HCT116 (cell line): Measurements from ENCODE around the gene EVC.

Experiments
- CBX3 ChIP-seq: IDR thresholded peaks from 2 replicates; pipeline ENCODE4 v1.6.1; 2012; ENCODE audit warnings: low read depth
- EZH2 ChIP-seq: fragments of 200-600 bp; sonication (generic); IDR thresholded peaks from 2 replicates; pipeline ENCODE4 v1.6.1; 2017; ENCODE audit warnings: antibody characterized with exemption, mixed run types
- JUND ChIP-seq: IDR thresholded peaks from 2 replicates; pipeline ENCODE4 v1.6.1; 2012
- POLR2AphosphoS5 ChIP-seq: IDR thresholded peaks from 2 replicates; pipeline ENCODE4 v1.6.1; 2011; ENCODE audit warnings: mild to moderate bottlenecking, low read depth, low read length, moderate library complexity
- SP1 ChIP-seq: IDR thresholded peaks from 2 replicates; pipeline ENCODE4 v1.6.1; 2012; ENCODE audit warnings: low read depth
- TCF7L2 ChIP-seq: IDR thresholded peaks from 2 replicates; pipeline ENCODE4 v1.7.0; 2011; ENCODE audit warnings: borderline replicate concordance, inconsistent platforms; ENCODE audit not compliant: insufficient read depth, insufficient read length; ENCODE audit errors: extremely low read depth
- ZNF274 ChIP-seq: fragments of 200-500 bp; sonication (Bioruptor generic); IDR thresholded peaks from 2 replicates; pipeline ENCODE4 v1.6.1; 2014; ENCODE audit warnings: mild to moderate bottlenecking, low read depth, low read length, inconsistent platforms
- TF ChIP-seq, protein P1 (sequence below): IDR thresholded peaks from 2 replicates; pipeline ENCODE4 v1.6.1; 2012
- TF ChIP-seq, protein P2 (sequence below), 3 experiments: fragments of 200-600 bp in 1 of 3; sonication (generic) in 1 of 3; IDR thresholded peaks in 2 of 3; conservative IDR thresholded peaks in 1 of 3; 2 replicates each; pipeline ENCODE4 v1.5.1; 2012 to 2017; ENCODE audit warnings: low read depth in 2 of 3, low read length in 2 of 3, antibody characterized with exemption in 1 of 3, borderline replicate concordance in 1 of 3, control low read depth in 1 of 3, mild to moderate bottlenecking in 1 of 3, mixed read lengths in 1 of 3, mixed run types in 1 of 3, moderate library complexity in 1 of 3; ENCODE audit not compliant: insufficient read depth in 1 of 3
- TF ChIP-seq, protein P3 (sequence below): IDR thresholded peaks from 2 replicates; pipeline ENCODE4 v1.6.1; 2012
- TF ChIP-seq, protein P4 (sequence below): IDR thresholded peaks from 2 replicates; pipeline ENCODE4 v1.6.1; 2011; ENCODE audit warnings: mild to moderate bottlenecking, low read length, moderate library complexity; ENCODE audit not compliant: insufficient replicate concordance; ENCODE audit errors: extremely low read depth

DNA sequence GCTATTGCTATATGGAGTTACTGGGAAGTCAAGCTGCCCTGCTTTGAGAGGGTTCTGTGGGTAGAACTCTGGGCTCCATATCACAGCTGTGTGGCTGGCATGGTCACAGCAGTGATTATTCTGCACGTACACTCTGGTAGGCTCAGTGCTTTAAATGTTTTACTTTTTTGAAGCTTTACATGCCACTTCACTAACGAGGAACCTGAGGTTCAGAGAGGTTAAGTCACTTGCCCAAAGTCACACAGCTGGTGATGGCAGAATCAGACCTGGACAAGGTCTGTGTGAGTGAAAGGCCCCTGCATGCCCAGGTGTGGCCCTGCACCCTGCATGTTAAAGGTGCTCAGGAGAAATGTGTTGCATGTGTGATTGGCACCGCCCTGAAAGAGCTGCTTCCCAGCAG is 24.5 kb downstream of the EVC start:
- TF ChIP-seq TCF7L2, result no peak
- no peak for TF ChIP-seq POLR2AphosphoS5
- TF ChIP-seq, protein P1, sequence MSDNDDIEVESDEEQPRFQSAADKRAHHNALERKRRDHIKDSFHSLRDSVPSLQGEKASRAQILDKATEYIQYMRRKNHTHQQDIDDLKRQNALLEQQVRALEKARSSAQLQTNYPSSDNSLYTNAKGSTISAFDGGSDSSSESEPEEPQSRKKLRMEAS, result no peak
- TF ChIP-seq, protein P2, sequence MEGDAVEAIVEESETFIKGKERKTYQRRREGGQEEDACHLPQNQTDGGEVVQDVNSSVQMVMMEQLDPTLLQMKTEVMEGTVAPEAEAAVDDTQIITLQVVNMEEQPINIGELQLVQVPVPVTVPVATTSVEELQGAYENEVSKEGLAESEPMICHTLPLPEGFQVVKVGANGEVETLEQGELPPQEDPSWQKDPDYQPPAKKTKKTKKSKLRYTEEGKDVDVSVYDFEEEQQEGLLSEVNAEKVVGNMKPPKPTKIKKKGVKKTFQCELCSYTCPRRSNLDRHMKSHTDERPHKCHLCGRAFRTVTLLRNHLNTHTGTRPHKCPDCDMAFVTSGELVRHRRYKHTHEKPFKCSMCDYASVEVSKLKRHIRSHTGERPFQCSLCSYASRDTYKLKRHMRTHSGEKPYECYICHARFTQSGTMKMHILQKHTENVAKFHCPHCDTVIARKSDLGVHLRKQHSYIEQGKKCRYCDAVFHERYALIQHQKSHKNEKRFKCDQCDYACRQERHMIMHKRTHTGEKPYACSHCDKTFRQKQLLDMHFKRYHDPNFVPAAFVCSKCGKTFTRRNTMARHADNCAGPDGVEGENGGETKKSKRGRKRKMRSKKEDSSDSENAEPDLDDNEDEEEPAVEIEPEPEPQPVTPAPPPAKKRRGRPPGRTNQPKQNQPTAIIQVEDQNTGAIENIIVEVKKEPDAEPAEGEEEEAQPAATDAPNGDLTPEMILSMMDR (IDR thresholded peaks at IDR 0.05 in 2 of 3, conservative IDR thresholded peaks at IDR 0.05 in 1 of 3; ENCODE audit: borderline replicate concordance in 1 of 3, insufficient read depth in 1 of 3, low read depth in 2 of 3, low read length in 2 of 3), result no peak
- TF ChIP-seq ZNF274, result no peak
- TF ChIP-seq, protein P3, sequence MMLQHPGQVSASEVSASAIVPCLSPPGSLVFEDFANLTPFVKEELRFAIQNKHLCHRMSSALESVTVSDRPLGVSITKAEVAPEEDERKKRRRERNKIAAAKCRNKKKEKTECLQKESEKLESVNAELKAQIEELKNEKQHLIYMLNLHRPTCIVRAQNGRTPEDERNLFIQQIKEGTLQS, result no peak
- no peak for TF ChIP-seq EZH2
- no peak for TF ChIP-seq JUND
- TF ChIP-seq SP1, result no peak
- no peak for TF ChIP-seq CBX3
- TF ChIP-seq, protein P4, sequence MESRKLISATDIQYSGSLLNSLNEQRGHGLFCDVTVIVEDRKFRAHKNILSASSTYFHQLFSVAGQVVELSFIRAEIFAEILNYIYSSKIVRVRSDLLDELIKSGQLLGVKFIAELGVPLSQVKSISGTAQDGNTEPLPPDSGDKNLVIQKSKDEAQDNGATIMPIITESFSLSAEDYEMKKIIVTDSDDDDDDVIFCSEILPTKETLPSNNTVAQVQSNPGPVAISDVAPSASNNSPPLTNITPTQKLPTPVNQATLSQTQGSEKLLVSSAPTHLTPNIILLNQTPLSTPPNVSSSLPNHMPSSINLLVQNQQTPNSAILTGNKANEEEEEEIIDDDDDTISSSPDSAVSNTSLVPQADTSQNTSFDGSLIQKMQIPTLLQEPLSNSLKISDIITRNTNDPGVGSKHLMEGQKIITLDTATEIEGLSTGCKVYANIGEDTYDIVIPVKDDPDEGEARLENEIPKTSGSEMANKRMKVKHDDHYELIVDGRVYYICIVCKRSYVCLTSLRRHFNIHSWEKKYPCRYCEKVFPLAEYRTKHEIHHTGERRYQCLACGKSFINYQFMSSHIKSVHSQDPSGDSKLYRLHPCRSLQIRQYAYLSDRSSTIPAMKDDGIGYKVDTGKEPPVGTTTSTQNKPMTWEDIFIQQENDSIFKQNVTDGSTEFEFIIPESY, result no peak
